HepG2 (cell line): ENCODE measurements around the gene TRPM6. TPM values are rescaled to one million over a fixed set of nuclear protein-coding genes. Genes with fewer than 3 reads are reported as not detected.
"Not testable (repeated sequence)": the region's sequence is repeated elsewhere in the genome, so short reads cannot be mapped to it uniquely, and the experiment has no call there.

Experiments used
- ATAC-seq: fragments of 200-7000 bp; cut with Tn5 transposase; 3 replicates; pipeline ENCODE4 v1.9.1; 2020; ENCODE audit warnings: mild to moderate bottlenecking, moderate library complexity
- BruUV-seq: library from RNA; stranded (reverse); fragments of 400-500 nt; replicated peaks from 2 replicates; lab custom pipeline; 2021; lab: Mats Ljungman, UMichigan
- CTCF ChIA-PET: fragments of 300-600 bp; formaldehyde crosslinking; extraction: SDS; loops from one replicate; lab custom pipeline; 2021; ENCODE audit warnings: low total read pairs, inconsistent platforms, low intra/inter-chr PET ratio; lab: Yijun Ruan, JAX
- POLR2A ChIA-PET: fragments of 350-600 bp; sonication (Branson Sonifier 250); formaldehyde crosslinking; loops from one replicate; lab custom pipeline; 2020; ENCODE audit warnings: antibody characterized with exemption, inconsistent platforms; lab: Yijun Ruan, JAX
- DNase-seq: peaks from one replicate; pipeline ENCODE4 v3.0.0-alpha.2; 2015; ENCODE audit warnings: low spot score
- FAIRE-seq: peaks from 3 replicates; lab custom pipeline; 2011; peaks lifted over from hg19 to GRCh38; lab: Jason Lieb, UNC
- H2AFZ ChIP-seq: one replicate; pipeline ENCODE4 v1.6.1; 2011; ENCODE audit warnings: low read length, inconsistent platforms
- H3K27ac ChIP-seq: fragments of 300-600 bp; 3 replicates; pipeline ENCODE4 v1.8.0; 2011; ENCODE audit warnings: mixed run types, mild to moderate bottlenecking, mixed read lengths, low read length, inconsistent platforms; ENCODE audit not compliant: insufficient read depth; ENCODE audit errors: extremely low read length
- H3K27me3 ChIP-seq, 2 experiments: fragments of 200-600 bp in 1 of 2; 2 replicates in 1 of 2; 3 replicates in 1 of 2; pipeline versions ENCODE4 v1.6.0 to v1.8.0; 2011; ENCODE audit warnings: low read length in 2 of 2, mild to moderate bottlenecking in 2 of 2, moderate library complexity in 2 of 2, inconsistent platforms in 1 of 2; ENCODE audit not compliant: insufficient read depth in 2 of 2, control insufficient read depth in 1 of 2
- H3K36me3 ChIP-seq, 2 experiments: fragments of 200-600 bp in 1 of 2; replicated peaks in 1 of 2; 2 replicates in 1 of 2; 3 replicates in 1 of 2; pipeline versions ENCODE4 v1.5.1 to v1.8.0; 2011; ENCODE audit warnings: low read length in 2 of 2, inconsistent platforms in 1 of 2; ENCODE audit not compliant: insufficient read depth in 2 of 2, control insufficient read depth in 1 of 2
- H3K4me1 ChIP-seq: 2 replicates; pipeline ENCODE4 v1.5.1; 2012; ENCODE audit warnings: low read length, inconsistent platforms; ENCODE audit not compliant: insufficient read depth
- H3K4me2 ChIP-seq: 2 replicates; pipeline ENCODE4 v1.6.0; 2011; ENCODE audit warnings: low read depth, low read length, inconsistent platforms
- H3K4me3 ChIP-seq, 3 experiments: fragments of 200-600 bp in 1 of 3; sonication (generic), shearing (Covaris generic) in 1 of 3; replicated peaks in 1 of 3; 2 replicates each; pipeline ENCODE4 v1.5.1; 2011 to 2016; ENCODE audit warnings: low read length in 3 of 3, inconsistent platforms in 2 of 3, low read depth in 2 of 3, mild to moderate bottlenecking in 2 of 3, control low read depth in 1 of 3, mixed read lengths in 1 of 3; ENCODE audit not compliant: insufficient read depth in 1 of 3
- H3K79me2 ChIP-seq: one replicate; pipeline ENCODE4 v1.6.1; 2011; ENCODE audit warnings: low read length, inconsistent platforms; ENCODE audit not compliant: insufficient read depth
- H3K9ac ChIP-seq: 2 replicates; pipeline ENCODE4 v1.6.0; 2011; ENCODE audit warnings: mild to moderate bottlenecking, low read depth, low read length, inconsistent platforms; ENCODE audit not compliant: insufficient read depth
- H3K9me3 ChIP-seq: 2 replicates; pipeline ENCODE4 v1.5.1; 2012; ENCODE audit warnings: mild to moderate bottlenecking, low read length
- H4K20me1 ChIP-seq: 2 replicates; pipeline ENCODE4 v1.6.0; 2011; ENCODE audit warnings: inconsistent platforms, mild to moderate bottlenecking, low read length, moderate library complexity; ENCODE audit not compliant: insufficient read depth
- ARID4A ChIP-seq: sonication (generic); formaldehyde crosslinking; IDR thresholded peaks from 2 replicates; pipeline ENCODE4 v1.5.0; 2020; ENCODE audit warnings: mild to moderate bottlenecking, missing genetic modification reagents, borderline replicate concordance
- CSRNP2 ChIP-seq: sonication (generic); formaldehyde crosslinking; conservative IDR thresholded peaks from 2 replicates; pipeline ENCODE4 v1.8.0; 2022; ENCODE audit warnings: low read depth, missing genetic modification reagents
- HNF4A ChIP-seq: sonication (generic); formaldehyde crosslinking; IDR thresholded peaks from 2 replicates; pipeline ENCODE4 v1.4.0; 2020; ENCODE audit warnings: missing genetic modification reagents
- MATR3 ChIP-seq: sonication (generic); formaldehyde crosslinking; IDR thresholded peaks from 2 replicates; pipeline ENCODE4 v1.4.0; 2020; ENCODE audit warnings: missing genetic modification reagents
- MED13 ChIP-seq: sonication (generic); formaldehyde crosslinking; IDR thresholded peaks from 2 replicates; pipeline ENCODE4 v1.5.0; 2020; ENCODE audit warnings: missing genetic modification reagents
- PCBP1 ChIP-seq: fragments of 200-400 bp; formaldehyde crosslinking; IDR thresholded peaks from 2 replicates; pipeline ENCODE4 v1.6.1; 2017; ENCODE audit warnings: mild to moderate bottlenecking, low read depth, low read length, borderline replicate concordance
- RBM39 ChIP-seq: fragments of 200-400 bp; formaldehyde crosslinking; IDR thresholded peaks from one replicate; pipeline ENCODE4 v1.6.1; 2018; ENCODE audit warnings: antibody characterized with exemption, mild to moderate bottlenecking, low read depth, low read length; ENCODE audit not compliant: poor library complexity, severe bottlenecking
- ZBTB39 ChIP-seq: sonication (generic); formaldehyde crosslinking; IDR thresholded peaks from 2 replicates; pipeline ENCODE4 v1.5.0; 2020; ENCODE audit warnings: missing genetic modification reagents
- ZNF672 ChIP-seq: sonication (generic); formaldehyde crosslinking; IDR thresholded peaks from 2 replicates; pipeline ENCODE4 v1.8.1; 2022; ENCODE audit warnings: missing genetic modification reagents
- ZNF878 ChIP-seq: sonication (generic); formaldehyde crosslinking; IDR thresholded peaks from 2 replicates; pipeline ENCODE4 v1.8.1; 2023; ENCODE audit warnings: mild to moderate bottlenecking, missing genetic modification reagents, moderate library complexity
- ZZZ3 ChIP-seq: sonication (generic); formaldehyde crosslinking; IDR thresholded peaks from 2 replicates; pipeline ENCODE4 v1.4.0; 2020; ENCODE audit warnings: missing genetic modification reagents, mild to moderate bottlenecking, borderline replicate concordance
- WGBS: methylation state at CpG from one replicate; pipeline ENCODE4 v1.1.6; 2017; ENCODE audit warnings: low lambda C conversion rate; 5-methylcytosine and 5-hydroxymethylcytosine counted together
- in situ Hi-C: cut with HindIII; loops from 2 replicates; pipeline ENCODE4 v1.10.0; 2017; ENCODE audit warnings: low pct_unique_long_range_greater_than_20kb; ENCODE audit not compliant: extremely low pct_ligation_motif_present
- intact Hi-C: fragments of 100-400 bp; cut with micrococcal nuclease; formaldehyde crosslinking; loops from one replicate; pipeline ENCODE4 v1.10.0; 2022; ENCODE audit not compliant: unreplicated experiment
- polyA plus RNA-seq, 8 experiments: library from polyadenylated mRNA; depleted of rRNA in 3 of 8; stranded (reverse) in 7 of 8; unstranded in 1 of 8; fragments of >200 nt; fragmentation: Illumina TruSeq in 4 of 8; extraction: Trizol in 4 of 8; gene quantifications; 2 replicates each; pipeline versions ENCODE4 v1.2.1 to v1.2.3, GENCODE V29; 2011 to 2016; ENCODE audit warnings: low read depth in 4 of 8, missing spikeins in 1 of 8, mixed read lengths in 1 of 8; ENCODE audit not compliant: insufficient read depth in 1 of 8
- total RNA-seq, 5 experiments: library from RNA; depleted of rRNA; stranded (reverse); fragments of >200 nt; fragmentation: Illumina TruSeq; extraction: Trizol; gene quantifications; 2 replicates each; pipeline ENCODE4 v1.2.3, GENCODE V29; 2016; ENCODE audit warnings: low read depth in 1 of 5

TRPM6 gene
- total and polyA plus RNA-seq, 2 of the 13 experiments (the other 11 are each of a cell fraction or from before 2014, with no cell fraction given): 0.01 to 0.09 TPM

- intact Hi-C loops, BruUV-seq, H3K27ac ChIP-seq, FAIRE-seq, H3K4me3 ChIP-seq, H3K4me1 ChIP-seq, CTCF ChIA-PET, POLR2A ChIA-PET, H3K4me2 ChIP-seq, H3K9me3 ChIP-seq, in situ Hi-C loops, H3K27me3 ChIP-seq, H3K79me2 ChIP-seq, DNase-seq, H2AFZ ChIP-seq, H4K20me1 ChIP-seq, ATAC-seq, H3K36me3 ChIP-seq, H3K9ac ChIP-seq: not testable (repeated sequence)
- 67% methylated on average over 5 of the region's 5 CpGs for WGBS
Observed at GRCh38 chr9:74860247-74860646, 27.5 kb downstream of the TRPM6 start.

GRCh38 chr9:74859786-74860185 is 27.9 kb downstream of the TRPM6 start:
- no peak overlapping the region for H3K27ac ChIP-seq
- H3K9ac ChIP-seq: no peak overlapping the region
- DNase-seq: no peak
- WGBS: 61% methylated on average over 2 of the region's 2 CpGs
- in situ Hi-C loops: no loop called here
- intact Hi-C loops: no loop called here
- BruUV-seq: no TSS peak
- H3K36me3 ChIP-seq: no peaks in the 10 kb centered on the region
- ATAC-seq: no peak
- no peaks in the 10 kb centered on the region for H3K4me1 ChIP-seq
- no peak overlapping the region for H3K4me3 ChIP-seq
- FAIRE-seq: no peak
- H4K20me1 ChIP-seq: no peaks in the 10 kb centered on the region
- no peak overlapping the region for H2AFZ ChIP-seq
- no peaks in the 10 kb centered on the region for H3K9me3 ChIP-seq
- CTCF ChIA-PET: no interaction called here
- POLR2A ChIA-PET: no interaction called here
- no peaks in the 10 kb centered on the region for H3K79me2 ChIP-seq
- H3K27me3 ChIP-seq: no peaks in the 10 kb centered on the region
- no peak overlapping the region for H3K4me2 ChIP-seq
- TF ChIP-seq ZBTB39 (CRISPR knock-in tag) (no peak), ARID4A (no peak), ZNF878 (CRISPR knock-in tag) (no peak), PCBP1 (no peak), MATR3 (CRISPR knock-in tag) (no peak), ZNF672 (CRISPR knock-in tag) (no peak), HNF4A (CRISPR knock-in tag) (no peak), RBM39 (no peak), ZZZ3 (no peak), CSRNP2 (CRISPR knock-in tag) (no peak), MED13 (CRISPR knock-in tag) (no peak)
